Large intestine (tissue), 3 donors: ENCODE data around the gene PRR5. TPM values are rescaled to one million over a fixed set of nuclear protein-coding genes. Genes with fewer than 3 reads are reported as not detected.
"Not testable (repeated sequence)": the region's sequence is repeated elsewhere in the genome, so short reads cannot be mapped to it uniquely, and the experiment has no call there.

ENCODE experiments used
- DNase-seq, 2 donors: peaks; one replicate each; pipeline versions ENCODE4 v3.0.0 to v3.0.0-alpha.2; 2013
- H3K27ac ChIP-seq: one replicate; pipeline ENCODE4 v1.5.1; 2013; ENCODE audit warnings: low read length
- H3K27me3 ChIP-seq: 2 replicates; pipeline ENCODE4 v1.6.1; 2013; ENCODE audit warnings: low read length; ENCODE audit not compliant: control insufficient read depth, insufficient read depth
- H3K36me3 ChIP-seq: 2 replicates; pipeline ENCODE4 v1.6.1; 2013; ENCODE audit warnings: low read length; ENCODE audit not compliant: control insufficient read depth, insufficient read depth
- H3K4me1 ChIP-seq: one replicate; pipeline ENCODE4 v1.6.1; 2013; ENCODE audit warnings: low read length; ENCODE audit not compliant: control insufficient read depth, insufficient read depth
- H3K4me3 ChIP-seq: one replicate; pipeline ENCODE4 v1.5.1; 2013; ENCODE audit warnings: low read length
- H3K9me3 ChIP-seq: one replicate; pipeline ENCODE4 v1.6.1; 2013; ENCODE audit warnings: mild to moderate bottlenecking, low read depth, low read length, moderate library complexity; ENCODE audit not compliant: control insufficient read depth
- WGBS: methylation state at CpG from one replicate; pipeline ENCODE4 v1.1.5; 2013; ENCODE audit warnings: low lambda C conversion rate; ENCODE audit not compliant: insufficient coverage; 5-methylcytosine and 5-hydroxymethylcytosine counted together
- polyA plus RNA-seq: library from polyadenylated mRNA; unstranded; fragments of 120-200 nt; gene quantifications from one replicate; pipeline ENCODE4 v1.2.1, GENCODE V29; 2013

Gene PRR5
- polyA plus RNA-seq, 1 donor: 44.5 TPM

DNA sequence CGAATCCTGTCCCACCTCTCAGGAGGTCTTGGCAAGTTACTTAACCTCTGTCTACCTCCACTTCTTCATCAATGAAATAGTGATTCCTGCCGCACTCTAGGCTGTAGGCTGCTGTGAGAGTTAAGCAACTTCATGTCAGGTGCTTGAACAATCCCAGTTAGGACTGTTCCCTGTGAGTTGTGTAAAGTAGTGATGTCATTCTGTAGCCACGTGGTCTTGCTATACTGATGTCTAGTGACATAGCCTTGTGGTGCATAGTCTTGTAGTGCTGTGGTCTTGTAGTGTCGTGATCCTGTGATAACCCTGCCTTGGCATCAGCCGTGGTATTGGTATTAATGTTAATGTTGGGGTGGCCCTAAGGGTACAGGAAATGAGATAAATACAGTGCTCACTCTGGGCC, 30.3 kb upstream of the PRR5 start:
- H3K27ac ChIP-seq: peak overlapping the region; percentile 40
- DNase-seq: peak; percentile 88 to 95
- peaks cover 26% of the 10 kb centered on the region for H3K27me3 ChIP-seq

DNA sequence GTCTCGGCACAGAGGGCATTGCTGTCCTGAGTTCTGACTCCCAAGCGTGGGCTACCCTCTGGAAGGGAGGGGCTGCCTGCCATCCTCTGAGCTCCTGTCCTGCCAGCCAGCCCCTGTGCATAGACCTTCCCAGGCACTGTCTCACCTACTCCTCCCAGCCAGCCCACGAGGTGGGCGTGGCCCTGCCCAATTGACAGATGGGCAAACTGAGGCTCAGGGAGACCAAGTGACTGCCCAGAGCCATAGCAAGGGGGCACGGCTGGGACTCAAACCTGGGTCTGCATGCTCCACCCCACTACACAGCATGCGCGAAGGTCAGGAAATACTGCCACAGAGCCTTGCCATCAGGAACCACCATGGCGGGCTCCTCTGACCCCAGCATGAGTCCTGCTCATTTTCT, 29.4 kb upstream of the PRR5 start:
- DNase-seq: peak in 1 of 2 donors; percentile 1
- H3K27ac ChIP-seq: no peak overlapping the region
- H3K36me3 ChIP-seq: no peaks in the 10 kb centered on the region
- no peak overlapping the region for H3K4me3 ChIP-seq
- no CpG with 5 or more reads among the region's 8 CpGs for WGBS
- no peaks in the 10 kb centered on the region for H3K9me3 ChIP-seq
- peaks cover 11% of the 10 kb centered on the region for H3K4me1 ChIP-seq
- H3K27me3 ChIP-seq: peaks cover 23% of the 10 kb centered on the region

More for the DNA sequence above, 30.3 kb upstream of the PRR5 start:
- WGBS: no CpG with 5 or more reads among the region's 5 CpGs
- peaks cover 9% of the 10 kb centered on the region for H3K4me1 ChIP-seq
- no peaks in the 10 kb centered on the region for H3K9me3 ChIP-seq
- no peak overlapping the region for H3K4me3 ChIP-seq
- H3K36me3 ChIP-seq: no peaks in the 10 kb centered on the region

DNA sequence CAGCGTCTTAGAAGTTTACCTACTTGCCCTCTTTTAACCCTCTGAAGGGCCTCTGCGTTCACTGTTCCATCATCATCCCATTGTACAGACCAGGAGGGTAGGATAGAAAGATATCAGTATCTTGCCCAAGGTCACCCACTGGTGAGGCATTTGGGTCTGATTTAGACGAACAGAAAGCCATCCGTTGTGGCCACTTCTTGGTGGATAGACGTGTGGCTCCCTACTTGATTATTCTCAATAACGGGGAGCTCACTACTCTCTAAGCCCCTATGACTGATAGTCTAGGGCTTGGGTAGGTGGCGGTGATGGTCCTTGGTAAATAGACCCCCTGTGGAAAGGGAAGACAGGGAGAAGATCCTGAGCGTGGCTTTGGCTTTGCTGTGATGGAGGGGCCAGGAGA, 28.6 kb upstream of the PRR5 start:
- peaks cover 17% of the 10 kb centered on the region for H3K27me3 ChIP-seq
- no peaks in the 10 kb centered on the region for H3K36me3 ChIP-seq
- no peak overlapping the region for H3K4me3 ChIP-seq
- peaks cover 15% of the 10 kb centered on the region for H3K4me1 ChIP-seq
- DNase-seq: peak in 1 of 2 donors; percentile 1
- no peak overlapping the region for H3K27ac ChIP-seq
- no CpG with 5 or more reads among the region's 8 CpGs for WGBS
- no peaks in the 10 kb centered on the region for H3K9me3 ChIP-seq

DNA sequence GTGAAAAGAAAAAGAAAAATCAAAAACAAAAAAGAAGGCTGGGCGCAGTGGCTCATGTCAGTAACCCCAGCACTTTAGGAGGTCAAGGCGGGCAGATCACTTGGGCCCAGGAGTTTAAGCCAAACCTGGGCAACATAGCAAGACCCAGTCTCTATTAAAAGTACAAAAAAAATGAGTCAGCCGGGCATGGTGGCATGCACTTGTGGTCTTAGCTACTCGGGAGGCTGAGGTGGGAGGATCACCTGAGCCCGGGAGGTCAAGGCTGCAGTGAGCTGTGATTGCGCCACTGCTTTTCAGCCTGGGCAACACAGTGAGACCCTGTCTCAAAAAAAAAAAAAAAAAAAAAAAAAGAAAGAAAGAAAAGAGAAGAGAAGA, 26.0 kb upstream of the PRR5 start:
- peak overlapping the region; percentile 91 for H3K27ac ChIP-seq
- 100% methylated on average over 2 of the region's 6 CpGs for WGBS
- H3K27me3 ChIP-seq, DNase-seq, H3K4me3 ChIP-seq, H3K36me3 ChIP-seq, H3K9me3 ChIP-seq: not testable (repeated sequence)
- H3K4me1 ChIP-seq: peaks cover 17% of the 10 kb centered on the region

DNA sequence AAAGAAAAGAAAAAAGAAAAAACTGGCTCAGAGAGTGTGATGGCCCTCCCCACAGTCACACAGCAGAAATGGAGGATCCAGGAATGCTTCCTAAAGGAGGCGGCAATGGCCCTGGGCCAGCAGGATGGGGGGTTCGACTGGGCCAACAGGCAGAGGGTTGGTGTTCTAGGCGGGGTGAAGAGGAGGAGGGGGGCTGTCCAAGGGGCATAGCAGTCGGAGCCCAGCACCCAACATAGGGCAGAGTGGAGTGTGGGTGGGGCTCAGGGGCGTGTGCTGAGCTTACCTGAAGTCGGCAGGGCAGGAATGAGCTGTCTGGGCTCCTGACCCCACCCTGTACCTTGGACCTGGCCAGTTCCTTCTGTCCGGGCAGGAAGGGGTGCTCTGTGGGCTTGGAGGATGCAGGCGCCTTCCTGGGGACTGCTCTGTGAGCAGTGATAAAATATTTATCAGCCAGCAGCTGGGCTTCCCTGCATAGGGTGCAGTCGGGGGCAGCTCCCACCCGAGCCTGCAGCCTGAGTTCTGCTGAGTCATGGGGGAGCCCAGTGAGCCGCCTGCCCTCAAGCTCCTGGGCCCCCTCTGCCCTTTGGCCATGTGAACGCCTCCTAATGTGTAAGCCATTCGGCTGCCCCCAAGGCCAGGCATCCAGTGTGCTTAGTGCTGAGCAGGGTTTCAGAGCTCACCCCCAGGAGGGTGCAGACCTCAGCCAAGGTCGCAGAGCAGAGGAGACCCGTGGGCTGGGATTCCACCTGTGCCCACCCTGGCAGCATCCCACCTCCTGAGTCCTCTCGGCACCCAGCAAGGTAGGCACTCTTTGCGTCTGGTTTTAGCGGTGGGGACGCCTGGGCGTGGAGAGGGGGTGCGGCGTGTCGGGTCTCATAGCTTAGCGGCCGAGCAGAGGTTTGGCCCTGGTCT, 25.3 kb upstream of the PRR5 start:
- Histone ChIP-seq H3K27me3 (no peaks in the 10 kb centered on the region), H3K9me3 (no peaks in the 10 kb centered on the region), H3K4me3 (peak overlapping the region; percentile 79), H3K4me1 (peaks cover 11% of the 10 kb centered on the region), H3K27ac (peak overlapping the region; percentile 91), H3K36me3 (no peaks in the 10 kb centered on the region)
- DNase-seq: peak; percentile 95 to 98
- no CpG with 5 or more reads among the region's 25 CpGs for WGBS

DNA sequence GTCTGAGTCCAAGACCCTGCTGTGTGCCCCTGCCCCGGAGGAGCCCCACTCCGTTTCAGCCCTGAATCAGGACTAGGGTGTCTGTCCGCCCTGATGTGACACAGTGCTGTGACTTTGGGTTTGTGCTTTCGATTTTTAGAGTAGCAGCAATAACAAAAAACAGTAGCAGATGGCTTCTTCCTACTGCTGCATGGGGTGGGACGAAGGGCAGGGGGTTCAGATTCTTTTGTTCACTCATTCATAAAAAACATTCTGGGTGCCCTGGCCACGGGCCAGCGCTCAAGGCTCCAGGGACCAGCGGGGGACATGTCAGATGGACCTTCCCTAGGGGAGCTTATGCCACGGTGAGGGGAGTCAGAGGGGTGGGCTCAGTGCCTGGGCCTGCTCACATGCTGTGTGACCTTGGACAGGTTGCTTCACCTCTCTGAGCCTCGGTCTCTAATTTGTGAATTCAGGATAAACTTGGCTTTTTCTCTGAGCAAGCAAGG, 24.6 kb upstream of the PRR5 start:
- Histone ChIP-seq H3K9me3 (no peaks in the 10 kb centered on the region), H3K36me3 (no peaks in the 10 kb centered on the region), H3K27ac (peak overlapping the region; percentile 91), H3K27me3 (no peaks in the 10 kb centered on the region), H3K4me1 (peaks cover 8% of the 10 kb centered on the region), H3K4me3 (peak overlapping the region; percentile 79)
- WGBS: no CpG with 5 or more reads among the region's 10 CpGs
- no peak for DNase-seq

DNA sequence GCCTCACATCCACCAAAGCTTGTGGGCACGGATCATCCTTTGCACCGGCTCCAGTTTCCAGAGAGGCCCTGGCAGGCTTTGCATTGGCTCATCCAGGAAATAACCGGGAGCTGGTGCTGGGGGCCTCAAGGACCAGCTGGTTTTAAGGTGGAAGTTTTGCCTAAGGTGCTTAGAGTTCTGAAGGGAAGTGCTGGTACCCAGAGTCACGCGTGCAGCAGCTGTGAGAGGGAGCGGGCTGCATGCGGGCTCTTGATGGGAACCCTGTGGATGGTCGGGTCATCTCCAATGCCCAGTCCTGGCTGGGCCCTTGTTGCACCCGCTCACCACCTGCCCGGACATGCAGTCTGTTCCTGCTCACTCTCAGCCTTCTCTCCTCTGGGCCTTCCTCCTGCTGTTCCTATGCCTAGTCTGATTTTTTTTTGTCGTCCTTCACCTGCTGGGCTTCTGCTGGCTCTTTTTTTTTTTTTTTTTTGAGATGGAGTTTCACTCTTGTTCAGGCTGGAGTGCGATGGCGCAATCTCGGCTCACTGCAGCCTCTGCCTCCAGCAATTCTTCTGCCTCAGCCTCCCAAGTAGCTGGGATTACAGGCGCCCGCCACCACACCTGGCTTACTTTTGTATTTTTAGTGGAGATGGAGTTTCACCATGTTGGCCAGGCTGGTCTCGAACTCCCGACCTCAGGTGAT, 24.0 kb upstream of the PRR5 start:
- Histone ChIP-seq H3K4me1 (peaks cover 8% of the 10 kb centered on the region), H3K27ac (peak overlapping the region; percentile 91), H3K36me3 (no peaks in the 10 kb centered on the region), H3K27me3 (no peaks in the 10 kb centered on the region), H3K4me3 (peak overlapping the region; percentile 79), H3K9me3 (no peaks in the 10 kb centered on the region)
- no peak for DNase-seq
- WGBS: 100% methylated on average over 1 of the region's 18 CpGs

DNA sequence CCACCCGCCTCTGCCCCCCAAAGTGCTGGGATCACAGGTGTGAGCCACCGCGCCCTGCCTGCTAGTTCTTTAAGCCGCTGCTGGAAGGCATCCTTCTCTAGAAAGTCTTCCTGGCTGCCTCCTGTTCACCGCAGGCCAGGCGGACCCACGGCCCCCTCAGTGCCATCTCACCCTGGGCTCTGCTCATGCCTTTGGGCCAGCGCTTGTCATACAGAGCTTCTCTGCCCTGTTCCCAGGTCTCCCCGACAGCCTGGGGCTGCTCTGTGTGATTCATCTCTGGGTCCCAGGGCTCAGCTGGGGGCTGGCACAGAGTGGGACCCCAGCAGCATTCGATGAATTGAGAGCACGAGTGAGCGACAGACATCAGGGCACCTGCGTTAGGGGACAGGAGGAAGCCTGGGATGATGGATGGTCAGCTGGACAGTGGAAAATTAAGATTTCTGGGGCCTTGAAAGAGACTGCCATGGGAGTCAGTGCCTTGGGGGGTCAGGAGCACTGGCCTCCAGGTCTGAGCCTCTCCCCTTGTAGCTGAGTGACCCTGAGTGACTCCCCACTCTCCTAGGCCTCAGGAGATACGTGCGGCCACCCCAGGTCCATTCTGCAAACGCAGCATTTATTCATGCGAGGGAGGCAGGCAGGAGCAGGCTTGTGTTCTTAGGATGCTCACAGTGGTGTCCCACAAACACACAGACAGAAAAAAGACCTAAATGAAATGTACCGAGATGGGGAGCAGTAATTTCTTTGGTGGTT, 23.3 kb upstream of the PRR5 start:
- no peaks in the 10 kb centered on the region for H3K36me3 ChIP-seq
- no peak overlapping the region for H3K4me3 ChIP-seq
- 80% methylated on average over 1 of the region's 18 CpGs for WGBS
- no peaks in the 10 kb centered on the region for H3K9me3 ChIP-seq
- peaks cover 8% of the 10 kb centered on the region for H3K4me1 ChIP-seq
- no peak for DNase-seq
- no peak overlapping the region for H3K27ac ChIP-seq
- no peaks in the 10 kb centered on the region for H3K27me3 ChIP-seq

DNA sequence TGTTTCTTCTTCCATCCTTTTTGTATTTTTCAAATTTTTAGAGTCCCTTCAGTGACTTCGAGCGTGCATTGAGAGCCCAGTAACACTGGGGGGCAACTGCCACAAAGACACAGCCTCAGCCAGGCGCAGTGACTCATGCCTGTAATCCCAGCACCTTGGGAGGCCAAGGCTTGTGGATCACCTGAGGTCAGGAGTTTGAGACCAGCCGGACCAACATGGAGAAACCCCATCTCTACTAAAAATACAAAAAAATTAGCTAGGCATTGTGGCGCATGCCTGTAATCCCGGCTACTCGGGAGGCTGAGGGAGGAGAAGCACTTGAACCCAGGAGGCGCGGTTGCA, 22.7 kb upstream of the PRR5 start:
- not testable (repeated sequence) for H3K4me3 ChIP-seq, H3K27me3 ChIP-seq, H3K4me1 ChIP-seq, DNase-seq, H3K36me3 ChIP-seq, H3K27ac ChIP-seq, H3K9me3 ChIP-seq
- 100% methylated on average over 3 of the region's 9 CpGs for WGBS

DNA sequence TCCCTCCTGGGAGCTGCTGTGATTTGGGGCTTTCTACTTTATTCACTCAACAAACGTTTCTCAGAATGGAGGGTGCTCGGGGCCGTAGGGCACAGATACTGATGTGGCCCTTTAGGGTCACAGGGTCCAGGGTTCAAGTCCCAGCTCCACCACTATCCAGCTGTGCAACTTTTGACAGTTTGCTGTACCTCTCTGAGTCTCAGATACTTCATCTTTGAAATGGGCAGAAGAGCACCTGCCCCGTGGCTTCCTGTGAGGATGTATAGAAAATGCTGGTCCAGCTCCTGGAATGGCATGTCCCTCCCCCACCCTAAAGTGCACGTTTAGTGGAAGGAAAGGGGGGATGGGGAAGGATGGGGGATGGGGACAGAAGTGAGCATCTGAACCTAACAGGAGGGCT, 21.9 kb upstream of the PRR5 start:
- no peaks in the 10 kb centered on the region for H3K9me3 ChIP-seq
- WGBS: no CpG with 5 or more reads among the region's 5 CpGs
- no peak overlapping the region for H3K27ac ChIP-seq
- DNase-seq: no peak
- H3K4me3 ChIP-seq: no peak overlapping the region
- H3K36me3 ChIP-seq: no peaks in the 10 kb centered on the region
- no peaks in the 10 kb centered on the region for H3K27me3 ChIP-seq
- peaks cover 15% of the 10 kb centered on the region for H3K4me1 ChIP-seq
